K562 (cell line): ENCODE measurements around the gene CDK9. TPM values are rescaled to one million over a fixed set of nuclear protein-coding genes. Genes with fewer than 3 reads are reported as not detected.

Experiments
- ATAC-seq: fragments of 200-7000 bp; cut with Tn5 transposase; 3 replicates; pipeline ENCODE4 v1.9.1; 2020; ENCODE audit warnings: moderate library complexity
- BruUV-seq: library from RNA; stranded (reverse); fragments of 400-500 nt; replicated peaks from 2 replicates; lab custom pipeline; 2021; lab: Mats Ljungman, UMichigan
- CTCF ChIA-PET: fragments of 300-600 bp; formaldehyde crosslinking; extraction: SDS; loops from one replicate; lab custom pipeline; 2021; ENCODE audit warnings: low intra/inter-chr PET ratio; lab: Yijun Ruan, JAX
- POLR2A ChIA-PET: fragments of 300-600, 350-650 bp; sonication (Branson Sonifier 250); formaldehyde crosslinking; extraction: SDS; loops from one replicate; lab custom pipeline; 2021; ENCODE audit warnings: antibody characterized with exemption, inconsistent platforms; lab: Yijun Ruan, JAX
- DNase-seq, 4 experiments: peaks; one replicate each; pipeline versions ENCODE4 v3.0.0 to v3.0.0-alpha.2; 2011 to 2018; ENCODE audit warnings: low spot score in 3 of 4, mixed read lengths in 3 of 4; ENCODE audit errors: extremely low read depth in 1 of 4
- FAIRE-seq: peaks from 2 replicates; lab custom pipeline; 2011; peaks lifted over from hg19 to GRCh38; lab: Jason Lieb, UNC
- H2AFZ ChIP-seq: 2 replicates; pipeline ENCODE4 v1.6.0; 2011; ENCODE audit warnings: low read depth, low read length, control low read depth, inconsistent platforms
- H3K27ac ChIP-seq: fragments of 200-600 bp; 3 replicates; pipeline ENCODE4 v1.8.0; 2011; ENCODE audit warnings: low read depth, mild to moderate bottlenecking, control low read depth, inconsistent platforms, low read length, moderate library complexity, mixed read lengths; ENCODE audit errors: extremely low read depth
- H3K27me3 ChIP-seq, 2 experiments: fragments of 300-600 bp in 1 of 2; 2 replicates in 1 of 2; 3 replicates in 1 of 2; pipeline versions ENCODE4 v1.6.0 to v1.8.0; 2011; ENCODE audit warnings: inconsistent platforms in 2 of 2, low read length in 2 of 2, mild to moderate bottlenecking in 1 of 2, mixed read lengths in 1 of 2, moderate library complexity in 1 of 2; ENCODE audit not compliant: control insufficient read depth in 2 of 2, insufficient read depth in 2 of 2
- H3K36me3 ChIP-seq: fragments of 300-600 bp; 3 replicates; pipeline ENCODE4 v1.8.0; 2011; ENCODE audit warnings: mild to moderate bottlenecking, low read length, inconsistent platforms; ENCODE audit not compliant: control insufficient read depth, insufficient read depth
- H3K4me1 ChIP-seq, 2 experiments: fragments of 200-600 bp in 1 of 2; replicated peaks in 1 of 2; 2 replicates in 1 of 2; 3 replicates in 1 of 2; pipeline versions ENCODE4 v1.5.1 to v1.8.0; 2011; ENCODE audit warnings: inconsistent platforms in 2 of 2, low read length in 2 of 2, mild to moderate bottlenecking in 1 of 2, mixed read lengths in 1 of 2, moderate library complexity in 1 of 2; ENCODE audit not compliant: control insufficient read depth in 2 of 2, insufficient read depth in 2 of 2
- H3K4me2 ChIP-seq: 2 replicates; pipeline ENCODE4 v1.6.1; 2011; ENCODE audit warnings: low read length, control low read depth, inconsistent platforms, mixed read lengths; ENCODE audit not compliant: insufficient read depth
- H3K4me3 ChIP-seq: fragments of 200-600 bp; sonication (generic), shearing (Covaris generic); 2 replicates; pipeline ENCODE4 v1.5.1; 2016; ENCODE audit warnings: control low read depth, inconsistent platforms
- H3K79me2 ChIP-seq: fragments of 200-600 bp; 3 replicates; pipeline ENCODE4 v1.8.0; 2011; ENCODE audit warnings: low read length, inconsistent platforms; ENCODE audit not compliant: control insufficient read depth, insufficient read depth
- H3K9ac ChIP-seq, 2 experiments: 2 replicates each; pipeline versions ENCODE4 v1.6.0 to v1.6.1; 2011; ENCODE audit warnings: low read depth in 2 of 2, low read length in 2 of 2, control low read depth in 1 of 2, inconsistent platforms in 1 of 2, mild to moderate bottlenecking in 1 of 2, mixed read lengths in 1 of 2; ENCODE audit not compliant: insufficient read depth in 1 of 2
- H3K9me1 ChIP-seq: one replicate; pipeline ENCODE4 v1.6.0; 2011; ENCODE audit warnings: inconsistent platforms, mild to moderate bottlenecking, low read length, moderate library complexity; ENCODE audit not compliant: control insufficient read depth, insufficient read depth
- H3K9me3 ChIP-seq: replicated peaks from 2 replicates; pipeline ENCODE4 v1.5.1; 2011; ENCODE audit warnings: low read depth, low read length, inconsistent platforms; ENCODE audit not compliant: control insufficient read depth, insufficient read depth
- H4K20me1 ChIP-seq: replicated peaks from 2 replicates; pipeline ENCODE4 v1.6.1; 2011; ENCODE audit warnings: low read length, inconsistent platforms, mixed read lengths; ENCODE audit not compliant: control insufficient read depth, insufficient read depth
- CREB5 ChIP-seq: fragments of 250-450 bp; sonication (Bioruptor Pico); IDR thresholded peaks from 2 replicates; pipeline ENCODE4 v1.5.0; 2020; ENCODE audit warnings: mild to moderate bottlenecking
- MTF1 ChIP-seq: fragments of 250-450 bp; sonication (Bioruptor Pico); IDR thresholded peaks from 2 replicates; pipeline ENCODE4 v1.9.0; 2021; ENCODE audit warnings: moderate library complexity, mild to moderate bottlenecking, inconsistent platforms, borderline replicate concordance
- MYNN ChIP-seq, 2 experiments: sonication (generic); formaldehyde crosslinking in 1 of 2; IDR thresholded peaks; 2 replicates each; pipeline versions ENCODE4 v1.5.0 to v1.6.1; 2016 to 2020; ENCODE audit warnings: antibody characterized with exemption in 1 of 2, missing genetic modification reagents in 1 of 2
- SMC3 ChIP-seq: conservative IDR thresholded peaks from 2 replicates; pipeline ENCODE4 v1.6.1; 2011; ENCODE audit warnings: low read depth, low read length, improper control_type of control experiment; ENCODE audit not compliant: insufficient read depth
- SPI1 ChIP-seq: IDR thresholded peaks from 2 replicates; pipeline ENCODE4 v1.6.1; 2011; ENCODE audit warnings: low read depth, low read length, control low read depth, borderline replicate concordance
- ZFPM2 ChIP-seq: fragments of 250-450 bp; sonication (Bioruptor Pico); IDR thresholded peaks from 2 replicates; pipeline ENCODE4 v1.5.1; 2022; ENCODE audit warnings: mild to moderate bottlenecking
- ZNF174 ChIP-seq: fragments of 250-450 bp; sonication (Bioruptor Pico); IDR thresholded peaks from 2 replicates; pipeline ENCODE4 v1.4.0; 2020; ENCODE audit warnings: mild to moderate bottlenecking
- ZNF184 ChIP-seq: sonication (generic); formaldehyde crosslinking; IDR thresholded peaks from 2 replicates; pipeline ENCODE4 v1.5.0; 2020; ENCODE audit warnings: missing genetic modification reagents
- ZNF586 ChIP-seq: fragments of 450-650 bp; formaldehyde crosslinking; conservative IDR thresholded peaks from 2 replicates; pipeline ENCODE4 v1.4.0; 2020; ENCODE audit warnings: mild to moderate bottlenecking, moderate library complexity
- ZNF740 ChIP-seq, 3 experiments: fragments of 200-800 bp in 1 of 3; sonication (Bioruptor generic) in 1 of 3; sonication (generic) in 1 of 3; formaldehyde crosslinking in 1 of 3; IDR thresholded peaks; 2 replicates each; pipeline versions ENCODE4 v1.6.1 to v1.8.0; 2016 to 2022; ENCODE audit warnings: mild to moderate bottlenecking in 2 of 3, missing compliant biosample characterization in 2 of 3, missing genetic modification characterization in 2 of 3, missing genetic modification reagents in 1 of 3
- WGBS: fragments of 100-300 bp; shearing (Covaris generic); methylation state at CpG from one replicate; pipeline ENCODE4 v1.1.6; 2016; ENCODE audit warnings: low coverage, mixed read lengths; ENCODE audit not compliant: insufficient coverage; ENCODE audit errors: missing lambda C conversion rate; 5-methylcytosine and 5-hydroxymethylcytosine counted together
- in situ Hi-C: fragments of 300-500 bp; cut with MboI; formaldehyde crosslinking; loops from 4 replicates; pipeline ENCODE4 v1.15.0; 2018; ENCODE audit warnings: inconsistent platforms, mixed read lengths
- intact Hi-C: fragments of 100-400 bp; cut with micrococcal nuclease; formaldehyde crosslinking; loops from 2 replicates; pipeline ENCODE4 v1.14.2; 2022
- polyA plus RNA-seq, 8 experiments: library from polyadenylated mRNA; depleted of rRNA in 4 of 8; stranded (reverse) in 5 of 8; unstranded in 3 of 8; fragments of >200 nt; fragmentation: Nextera tagmentation in 2 of 8; fragmentation: Illumina TruSeq in 1 of 8; extraction: Ambion mirVana in 2 of 8; extraction: Trizol in 1 of 8; gene quantifications; 2 replicates each; pipeline versions ENCODE4 v1.2.1 to v1.2.3, GENCODE V29; 2011 to 2014; ENCODE audit warnings: inconsistent platforms in 1 of 8, missing spikeins in 1 of 8
- total RNA-seq, 7 experiments: library from RNA; depleted of rRNA in 6 of 7; stranded (reverse); fragments of >200 nt in 6 of 7; fragmentation: Illumina TruSeq in 2 of 7; extraction: Trizol in 2 of 7; gene quantifications; 2 replicates each; pipeline versions ENCODE4 v1.2.1 to v1.2.3, GENCODE V29; 2011 to 2021; ENCODE audit warnings: low replicate concordance in 1 of 7

CDK9 gene
- total and polyA plus RNA-seq, 9 of the 15 experiments (the other 6 are each of a cell fraction or from before 2014, with no cell fraction given) = 4.2 to 78.6 (median 33.0) TPM

- Histone ChIP-seq H3K4me2 (no peak overlapping the region), H2AFZ (no peak overlapping the region), H3K27me3 (peaks cover 2 to 29% of the 10 kb centered on the region in 2 experiments; a peak in 3 of 5 replicates), H3K27ac (no peak overlapping the region), H3K4me3 (no peak overlapping the region), H4K20me1 (peaks cover 19% of the 10 kb centered on the region), H3K9ac (no peak overlapping the region), H3K9me3 (no peaks in the 10 kb centered on the region), H3K36me3 (no peaks in the 10 kb centered on the region), H3K9me1 (no peaks in the 10 kb centered on the region), H3K79me2 (no peaks in the 10 kb centered on the region), H3K4me1 (peaks cover 8 to 21% of the 10 kb centered on the region in 2 experiments; a peak in 4 of 5 replicates)
- no peak for FAIRE-seq
- DNase-seq = no peak
- POLR2A ChIA-PET = interaction anchor here (1.7 kb wide), 1 partner anchor 9 kb away, joined by 3 read pairs; no protein-coding TSS in a partner anchor
- intact Hi-C loops = no loop called here
- no peak for ATAC-seq
- 19% methylated on average over 23 of the region's 61 CpGs for WGBS
- CTCF ChIA-PET = no interaction called here
- TF ChIP-seq ZNF586 (CRISPR knock-in tag) (no peak), ZNF184 (CRISPR knock-in tag) (peak; percentile 88), CREB5 (CRISPR knock-in tag) (no peak), ZNF740 (CRISPR knock-in tag; IDR thresholded peaks at IDR 0.05) (peak; percentile 61; the same call in 1 of the 2 replicates), ZNF740 (tag; IDR thresholded peaks at IDR 0.05) (no peak), ZFPM2 (CRISPR knock-in tag) (no peak), MTF1 (CRISPR knock-in tag) (no peak), SPI1 (no peak), ZNF174 (CRISPR knock-in tag) (no peak), MYNN (IDR thresholded peaks at IDR 0.05) (no peak), MYNN (CRISPR knock-in tag; IDR thresholded peaks at IDR 0.05) (no peak), SMC3 (no peak)
- in situ Hi-C loops = loop anchor here (25.0 kb wide), 1 partner anchor 607 kb away; the partner anchor contains the start of gene URM1
- no TSS peak for BruUV-seq
Observed at GRCh38 chr9:127755061-127756060, 30.5 kb upstream of the CDK9 start.
